Right atrium auricular region (tissue), 2 donors: ENCODE data around the gene SLC4A11. TPM values are rescaled to one million over a fixed set of nuclear protein-coding genes. Genes with fewer than 3 reads are reported as not detected.

Source experiments
- DNase-seq: peaks from one replicate; pipeline ENCODE4 v3.0.0-alpha.2; 2019; ENCODE audit warnings: low spot score
- H3K27ac ChIP-seq, 2 donors: fragments of 200-600 bp; sonication (generic); 1 replicate in 1 of 2; 2 replicates in 1 of 2; pipeline ENCODE4 v1.5.1; 2016 to 2019
- H3K27me3 ChIP-seq, 2 donors: fragments of 200-600 bp; sonication (generic); one replicate each; pipeline versions ENCODE4 v1.5.1 to v1.6.0; 2017 to 2019
- H3K36me3 ChIP-seq: fragments of 200-600 bp; sonication (generic); one replicate; pipeline ENCODE4 v1.5.1; 2016
- H3K4me1 ChIP-seq, 2 donors: fragments of 200-600 bp; sonication (generic); one replicate each; pipeline versions ENCODE4 v1.5.1 to v1.6.0; 2017 to 2019
- H3K4me3 ChIP-seq, 2 donors: fragments of 200-600 bp; sonication (generic); 1 replicate in 1 of 2; 2 replicates in 1 of 2; pipeline ENCODE4 v1.5.1; 2017 to 2019; ENCODE audit warnings: mild to moderate bottlenecking in 1 of 2, moderate library complexity in 1 of 2
- H3K9me3 ChIP-seq, 2 donors: fragments of 200-600 bp; sonication (generic); one replicate each; pipeline ENCODE4 v1.5.1; 2019
- total RNA-seq, 2 donors: library from RNA; depleted of rRNA; stranded (reverse); fragments of >200 nt; gene quantifications; one replicate each; pipeline ENCODE4 v1.1.0, GENCODE V29; 2016
- TF ChIP-seq, protein P1 (sequence below), 2 donors: fragments of 200-600 bp; sonication (generic); IDR thresholded peaks; one replicate each; pipeline ENCODE4 v1.5.1; 2019; ENCODE audit warnings: antibody characterized with exemption in 2 of 2

SLC4A11 gene
- under 1 TPM in 1 of 2 donors, not detected in 1; 0.16 TPM for total RNA-seq

DNA sequence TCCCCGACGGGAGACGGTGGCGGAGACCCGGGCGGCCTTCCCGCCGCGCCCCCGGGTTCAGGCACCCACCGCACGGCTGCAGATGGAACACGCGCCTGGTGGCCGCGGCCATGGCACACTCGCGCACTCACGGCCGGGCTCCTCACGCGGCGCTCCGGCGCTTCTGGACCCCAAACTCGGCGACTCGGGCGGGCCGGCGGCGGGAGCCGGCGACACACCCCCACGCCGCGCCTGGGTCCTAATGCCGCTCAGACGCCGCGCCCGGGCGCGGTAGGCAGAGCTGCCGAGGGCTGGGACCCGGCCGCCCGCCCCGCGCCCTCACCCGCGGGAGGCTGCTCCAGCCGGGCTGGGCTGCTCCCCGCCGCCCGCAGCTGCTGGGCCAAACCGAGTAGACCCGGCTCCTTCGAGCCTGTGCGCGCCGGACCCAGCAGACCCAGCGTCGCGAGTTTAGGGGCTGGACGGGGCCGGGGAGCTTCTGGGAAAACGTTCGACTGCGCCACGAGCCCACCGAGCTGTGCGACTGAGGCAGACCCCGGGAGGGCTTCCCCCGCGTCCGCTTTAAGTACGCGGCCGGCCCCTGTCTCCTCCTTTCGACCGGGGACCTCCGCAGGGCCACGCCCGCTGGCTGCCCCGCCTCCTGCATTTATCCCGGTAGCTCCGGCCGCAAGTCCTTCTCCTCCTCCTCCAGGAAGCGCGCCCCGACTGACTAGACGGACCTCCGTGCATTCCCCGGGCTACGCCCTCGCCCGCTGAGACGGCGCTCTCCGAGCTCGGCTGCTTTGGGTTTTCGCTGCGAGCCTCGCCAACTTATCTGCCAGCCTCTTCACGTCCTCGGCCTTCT lies at the start of gene SLC4A11:
SLC4A11 (minus strand) TSS at position 165 of the 841 bp plus-strand sequence; CDS start at position 112, 53 bp downstream.
- Histone ChIP-seq H3K4me1 (peaks cover 0 to 21% of the 10 kb centered on the region in 2 donors), H3K36me3 (no peaks in the 10 kb centered on the region), H3K4me3 (peak within 1 kb of the TSS; percentile 52 to 69), H3K27ac (no peak within 1 kb of the TSS), H3K9me3 (no peaks in the 10 kb centered on the region), H3K27me3 (peaks cover 3 to 24% of the 10 kb centered on the region in 2 donors)
- DNase-seq: no peak
- TF ChIP-seq, protein P1, sequence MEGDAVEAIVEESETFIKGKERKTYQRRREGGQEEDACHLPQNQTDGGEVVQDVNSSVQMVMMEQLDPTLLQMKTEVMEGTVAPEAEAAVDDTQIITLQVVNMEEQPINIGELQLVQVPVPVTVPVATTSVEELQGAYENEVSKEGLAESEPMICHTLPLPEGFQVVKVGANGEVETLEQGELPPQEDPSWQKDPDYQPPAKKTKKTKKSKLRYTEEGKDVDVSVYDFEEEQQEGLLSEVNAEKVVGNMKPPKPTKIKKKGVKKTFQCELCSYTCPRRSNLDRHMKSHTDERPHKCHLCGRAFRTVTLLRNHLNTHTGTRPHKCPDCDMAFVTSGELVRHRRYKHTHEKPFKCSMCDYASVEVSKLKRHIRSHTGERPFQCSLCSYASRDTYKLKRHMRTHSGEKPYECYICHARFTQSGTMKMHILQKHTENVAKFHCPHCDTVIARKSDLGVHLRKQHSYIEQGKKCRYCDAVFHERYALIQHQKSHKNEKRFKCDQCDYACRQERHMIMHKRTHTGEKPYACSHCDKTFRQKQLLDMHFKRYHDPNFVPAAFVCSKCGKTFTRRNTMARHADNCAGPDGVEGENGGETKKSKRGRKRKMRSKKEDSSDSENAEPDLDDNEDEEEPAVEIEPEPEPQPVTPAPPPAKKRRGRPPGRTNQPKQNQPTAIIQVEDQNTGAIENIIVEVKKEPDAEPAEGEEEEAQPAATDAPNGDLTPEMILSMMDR (IDR thresholded peaks at IDR 0.05): no peak

DNA sequence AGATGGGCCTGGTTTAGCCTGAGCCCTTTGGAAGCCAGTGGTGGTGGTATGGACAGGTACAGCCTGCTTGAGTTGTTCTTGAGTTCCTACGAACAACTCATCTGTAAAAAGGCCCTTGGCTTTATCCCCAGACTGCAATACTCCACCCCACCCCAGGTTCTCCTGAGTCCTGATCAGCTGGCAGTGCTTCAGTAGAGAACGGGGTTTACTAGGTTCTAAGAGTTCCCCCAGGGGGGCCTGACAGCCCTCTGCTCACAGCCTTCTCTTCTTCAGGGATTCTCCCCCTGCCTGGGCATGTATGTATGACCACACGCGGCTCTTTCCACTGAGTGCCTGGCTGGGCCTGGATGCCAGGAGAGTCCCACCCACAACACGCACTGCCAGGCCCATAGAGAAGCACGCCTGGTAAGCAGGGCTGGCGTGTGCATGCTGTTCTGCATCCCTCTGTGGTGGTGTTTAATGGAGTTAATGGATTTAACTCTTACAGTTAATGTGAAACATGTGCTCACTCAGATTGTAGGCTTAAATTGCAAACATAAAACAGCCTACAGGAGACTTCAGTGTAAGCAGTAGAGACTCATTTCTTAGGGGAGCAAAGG lies 44.3 kb upstream of the SLC4A11 start:
- Histone ChIP-seq H3K27me3 (no peaks in the 10 kb centered on the region), H3K9me3 (no peaks in the 10 kb centered on the region), H3K4me1 (no peaks in the 10 kb centered on the region), H3K27ac (no peak overlapping the region), H3K4me3 (no peak overlapping the region), H3K36me3 (peaks cover 63% of the 10 kb centered on the region)
- DNase-seq: no peak
- TF ChIP-seq, protein P1 (IDR thresholded peaks at IDR 0.05): no peak

DNA sequence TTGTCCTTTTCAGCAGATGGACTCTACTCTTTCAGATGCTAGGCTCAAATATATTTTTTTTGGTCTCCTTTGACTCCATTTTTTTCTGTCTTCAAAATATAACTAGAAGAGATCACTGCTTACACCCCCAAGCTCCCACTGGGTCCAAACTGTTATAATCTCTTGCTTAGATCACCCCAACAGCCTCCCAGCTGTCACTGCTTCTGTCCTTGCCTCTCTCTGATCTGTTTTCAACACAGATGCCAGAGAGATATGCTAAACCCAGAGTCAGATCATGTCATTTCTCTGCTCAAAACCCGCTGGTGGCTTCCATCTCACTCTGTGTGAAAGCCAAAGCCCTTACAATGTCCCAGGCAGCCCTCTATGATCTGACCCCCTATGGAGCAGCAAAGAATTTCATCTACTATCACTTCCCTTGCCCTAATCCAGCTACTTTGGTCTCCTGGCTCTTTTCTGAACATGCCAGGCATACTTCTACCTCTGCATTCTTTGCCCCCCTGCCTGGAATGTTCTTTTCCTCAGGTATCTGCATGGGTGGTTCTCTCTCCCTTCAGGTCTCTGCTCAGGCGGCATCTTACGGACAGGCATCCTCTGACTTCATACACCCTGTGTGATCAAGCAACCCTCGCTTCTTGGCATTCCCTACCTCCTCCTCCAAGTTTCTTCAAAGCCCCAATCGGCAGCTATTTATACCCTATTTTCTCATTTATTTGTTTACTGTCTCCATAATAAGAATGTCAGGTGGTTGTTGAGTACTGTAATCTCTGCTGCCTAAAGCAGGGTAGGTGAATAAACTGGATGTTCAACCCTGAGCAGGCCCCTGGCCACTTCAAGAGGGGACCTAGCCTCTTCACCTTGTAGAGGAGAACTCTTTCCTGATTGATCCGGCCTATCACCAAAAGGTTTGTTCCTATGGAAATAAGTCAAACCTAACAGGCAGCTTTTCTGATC lies 43.6 kb upstream of the SLC4A11 start:
- Histone ChIP-seq H3K9me3 (no peaks in the 10 kb centered on the region), H3K36me3 (peaks cover 68% of the 10 kb centered on the region)
- TF ChIP-seq, protein P1 (IDR thresholded peaks at IDR 0.05): no peak

DNA sequence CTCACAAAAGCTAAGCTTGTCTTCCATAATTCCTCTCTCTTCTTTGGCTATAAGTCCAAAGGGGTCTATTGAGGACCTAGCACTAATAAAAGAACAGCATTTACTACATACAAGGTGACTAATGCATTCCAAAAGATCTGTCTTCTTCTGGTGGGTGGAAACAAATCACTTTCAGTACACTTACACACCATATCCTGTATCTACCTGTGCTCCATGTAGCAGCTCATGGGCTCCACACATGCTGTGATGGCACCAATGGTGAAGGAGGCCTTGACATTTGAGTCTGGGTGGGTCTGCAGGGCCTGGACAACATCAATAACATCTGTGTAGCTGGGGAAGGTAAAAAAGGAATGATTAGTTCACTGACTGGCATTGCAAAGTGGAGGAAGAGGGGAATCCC lies 42.4 kb upstream of the SLC4A11 start:
- no peaks in the 10 kb centered on the region for H3K4me1 ChIP-seq
- H3K36me3 ChIP-seq: peaks cover 68% of the 10 kb centered on the region
- no peak for DNase-seq
- no peak overlapping the region for H3K4me3 ChIP-seq
- no peak overlapping the region for H3K27ac ChIP-seq
- H3K27me3 ChIP-seq: no peaks in the 10 kb centered on the region
- TF ChIP-seq, protein P1 (IDR thresholded peaks at IDR 0.05): no peak
- no peaks in the 10 kb centered on the region for H3K9me3 ChIP-seq

More for the DNA sequence above, 43.6 kb upstream of the SLC4A11 start:
- no peak for DNase-seq
- Histone ChIP-seq H3K4me1 (no peaks in the 10 kb centered on the region), H3K27me3 (no peaks in the 10 kb centered on the region), H3K4me3 (no peak overlapping the region), H3K27ac (no peak overlapping the region)

DNA sequence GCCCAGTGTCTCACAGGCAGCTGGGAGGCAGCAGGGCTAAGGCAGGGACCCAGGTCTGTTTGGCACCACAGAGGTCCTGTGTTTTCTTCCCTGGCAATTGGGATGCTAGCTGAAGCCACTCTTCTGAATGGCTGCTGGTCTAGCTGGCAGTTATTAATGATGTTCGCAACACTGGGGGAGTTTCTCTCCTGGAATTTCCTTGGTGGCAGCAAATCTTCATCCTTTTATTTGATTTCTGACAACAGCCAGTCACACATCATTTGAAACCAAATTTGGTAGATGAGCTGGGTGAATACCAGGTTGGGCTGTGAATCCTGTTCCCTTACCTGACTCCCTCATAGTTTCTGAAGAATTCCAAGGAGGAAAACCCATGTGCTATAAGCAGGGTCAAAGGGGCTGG lies 40.8 kb upstream of the SLC4A11 start:
- no peaks in the 10 kb centered on the region for H3K27me3 ChIP-seq
- TF ChIP-seq, protein P1 (IDR thresholded peaks at IDR 0.05): no peak
- H3K4me1 ChIP-seq: no peaks in the 10 kb centered on the region
- H3K9me3 ChIP-seq: no peaks in the 10 kb centered on the region
- no peak for DNase-seq
- H3K27ac ChIP-seq: no peak overlapping the region
- H3K36me3 ChIP-seq: peaks cover 80% of the 10 kb centered on the region
- H3K4me3 ChIP-seq: no peak overlapping the region
